ENCODE measurements around the gene SPP1.

DNA sequence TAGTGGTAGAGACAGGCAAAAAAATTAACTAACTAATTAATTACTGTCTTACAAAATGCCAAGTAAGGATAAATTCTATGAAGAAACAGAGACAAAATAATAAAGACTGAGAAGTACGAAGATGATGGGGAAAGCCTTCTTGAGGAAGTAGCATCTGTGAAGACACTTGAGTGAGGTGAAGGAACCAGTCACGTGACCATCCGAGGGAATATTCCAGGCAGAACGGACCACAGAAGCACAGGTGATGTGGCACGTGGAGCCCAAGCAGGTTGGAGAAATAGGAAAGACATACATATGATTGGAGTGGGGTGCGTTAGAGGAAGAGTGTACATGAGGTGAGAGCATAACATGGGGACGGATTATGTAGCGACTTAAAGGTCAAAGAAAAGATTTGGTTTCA lies 30.5 kb upstream of the SPP1 start:
- TF ChIP-seq, protein P1, sequence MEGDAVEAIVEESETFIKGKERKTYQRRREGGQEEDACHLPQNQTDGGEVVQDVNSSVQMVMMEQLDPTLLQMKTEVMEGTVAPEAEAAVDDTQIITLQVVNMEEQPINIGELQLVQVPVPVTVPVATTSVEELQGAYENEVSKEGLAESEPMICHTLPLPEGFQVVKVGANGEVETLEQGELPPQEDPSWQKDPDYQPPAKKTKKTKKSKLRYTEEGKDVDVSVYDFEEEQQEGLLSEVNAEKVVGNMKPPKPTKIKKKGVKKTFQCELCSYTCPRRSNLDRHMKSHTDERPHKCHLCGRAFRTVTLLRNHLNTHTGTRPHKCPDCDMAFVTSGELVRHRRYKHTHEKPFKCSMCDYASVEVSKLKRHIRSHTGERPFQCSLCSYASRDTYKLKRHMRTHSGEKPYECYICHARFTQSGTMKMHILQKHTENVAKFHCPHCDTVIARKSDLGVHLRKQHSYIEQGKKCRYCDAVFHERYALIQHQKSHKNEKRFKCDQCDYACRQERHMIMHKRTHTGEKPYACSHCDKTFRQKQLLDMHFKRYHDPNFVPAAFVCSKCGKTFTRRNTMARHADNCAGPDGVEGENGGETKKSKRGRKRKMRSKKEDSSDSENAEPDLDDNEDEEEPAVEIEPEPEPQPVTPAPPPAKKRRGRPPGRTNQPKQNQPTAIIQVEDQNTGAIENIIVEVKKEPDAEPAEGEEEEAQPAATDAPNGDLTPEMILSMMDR (IDR thresholded peaks at IDR 0.05 in 4 of 5, conservative IDR thresholded peaks at IDR 0.05 in 1 of 5) = no peak
- no peak for TF ChIP-seq POLR2A (IDR thresholded peaks at IDR 0.05)

Measured in gastrocnemius medialis (tissue), 4 donors.